Body of pancreas (tissue), 4 donors: ENCODE results near the gene SCUBE1.

Experiments used
- CTCF ChIP-seq, 7 experiments: fragments of 450-650 bp in 4 of 7; fragments of 200-600 bp in 3 of 7; sonication (generic) in 3 of 7; IDR thresholded peaks; one replicate each; pipeline ENCODE4 v1.5.1; 2016 to 2019; ENCODE audit warnings: antibody characterized with exemption in 7 of 7
- POLR2A ChIP-seq, 3 donors: fragments of 450-650 bp; IDR thresholded peaks; one replicate each; pipeline ENCODE4 v1.6.1; 2016; ENCODE audit warnings: antibody characterized with exemption in 3 of 3, mild to moderate bottlenecking in 2 of 3

GRCh38 chr22:43200031-43200430 lies 143.1 kb downstream of the SCUBE1 start:
- TF ChIP-seq CTCF (IDR thresholded peaks at IDR 0.05) (no peak), POLR2A (IDR thresholded peaks at IDR 0.05) (no peak)
